ENCODE data around the gene GSTT2. TPM values are rescaled to one million over a fixed set of nuclear protein-coding genes. Genes with fewer than 3 reads are reported as not detected.

GSTT2 gene
- total RNA-seq, 1 donor from 2014 or later = not detected

GRCh38 chr22:24029304-24029703 lies 49.4 kb downstream of the GSTT2 start:
- peaks cover 7% of the 10 kb centered on the region for H3K4me1 Mint-ChIP-seq (ENCODE audit: low read depth, unreplicated experiment)
- Histone ChIP-seq H3K27ac (ENCODE audit: low read depth, low read length) (no peak overlapping the region), H4K20me1 (ENCODE audit: insufficient read depth, low read length) (peaks cover 61% of the 10 kb centered on the region), H3K9me3 (ENCODE audit: insufficient read depth, low read depth, low read length) (no peaks in the 10 kb centered on the region), H3K9ac (ENCODE audit: low read length) (no peak overlapping the region), H3K4me1 (ENCODE audit: insufficient read depth, low read length) (no peaks in the 10 kb centered on the region), H3K4me3 (ENCODE audit: insufficient read depth, low read depth, low read length) (no peak overlapping the region), H3K36me3 (ENCODE audit: insufficient read depth, low read length) (no peaks in the 10 kb centered on the region), H3K79me2 (ENCODE audit: insufficient read depth, low read length) (peaks cover 49% of the 10 kb centered on the region), H2AFZ (ENCODE audit: low read depth, low read length) (no peak overlapping the region), H3K4me2 (ENCODE audit: low read length) (no peak overlapping the region), H3K27me3 (ENCODE audit: insufficient read depth, low read length) (no peaks in the 10 kb centered on the region)
- no peak for FAIRE-seq
- H3K4me3 Mint-ChIP-seq (ENCODE audit: unreplicated experiment) = no peak overlapping the region
- no peaks in the 10 kb centered on the region for H3K9me3 Mint-ChIP-seq (ENCODE audit: unreplicated experiment)
- H3K27ac Mint-ChIP-seq (ENCODE audit: unreplicated experiment) = no peak overlapping the region
- no peak for DNase-seq (ENCODE audit: low read depth)
- H3K36me3 Mint-ChIP-seq (ENCODE audit: low read depth, unreplicated experiment) = peaks cover 2% of the 10 kb centered on the region
- TF ChIP-seq CTCF (IDR thresholded peaks at IDR 0.05; ENCODE audit: insufficient read depth, low read depth, low read length) (no peak), EZH2 (IDR thresholded peaks at IDR 0.05; ENCODE audit: insufficient read depth, low read length) (no peak)
- H3K27me3 Mint-ChIP-seq (ENCODE audit: low read depth, unreplicated experiment) = no peaks in the 10 kb centered on the region

DNA sequence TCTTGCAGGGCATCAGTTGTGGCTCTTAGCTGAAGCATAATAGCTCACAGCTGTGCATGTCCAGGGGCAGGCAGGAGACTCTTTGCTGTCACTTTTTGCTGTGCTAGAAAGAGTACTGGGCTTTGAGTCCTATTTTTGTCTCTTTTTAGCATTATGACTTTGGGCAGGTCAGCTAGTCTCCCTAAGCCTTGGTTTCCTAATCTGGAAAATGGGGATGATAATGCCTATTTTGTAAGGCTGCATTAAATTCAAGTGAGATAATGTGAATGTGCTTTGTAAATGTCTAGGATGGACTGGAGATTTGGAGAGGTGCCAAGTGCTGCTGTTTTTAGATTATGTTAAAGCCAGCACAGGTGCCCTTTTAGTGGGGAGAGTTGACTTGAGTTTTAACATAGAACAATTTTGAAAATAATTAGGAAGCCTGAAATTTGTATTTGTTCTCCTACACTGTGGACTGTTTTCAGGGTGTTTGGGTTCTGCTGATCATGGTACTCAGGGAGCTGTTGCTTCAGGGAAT lies 50.3 kb downstream of the GSTT2 start:
- Histone ChIP-seq H3K4me2 (ENCODE audit: low read length) (no peak overlapping the region), H3K27me3 (ENCODE audit: insufficient read depth, low read length) (no peaks in the 10 kb centered on the region), H3K9ac (ENCODE audit: low read length) (no peak overlapping the region), H3K27ac (ENCODE audit: low read depth, low read length) (no peak overlapping the region), H4K20me1 (ENCODE audit: insufficient read depth, low read length) (peaks cover 67% of the 10 kb centered on the region), H2AFZ (ENCODE audit: low read depth, low read length) (no peak overlapping the region), H3K9me3 (ENCODE audit: insufficient read depth, low read depth, low read length) (no peaks in the 10 kb centered on the region), H3K4me3 (ENCODE audit: insufficient read depth, low read depth, low read length) (no peak overlapping the region), H3K79me2 (ENCODE audit: insufficient read depth, low read length) (peaks cover 48% of the 10 kb centered on the region), H3K36me3 (ENCODE audit: insufficient read depth, low read length) (no peaks in the 10 kb centered on the region), H3K4me1 (ENCODE audit: insufficient read depth, low read length) (no peaks in the 10 kb centered on the region)
- Mint-ChIP-seq H3K27ac (ENCODE audit: unreplicated experiment) (no peak overlapping the region), H3K36me3 (ENCODE audit: low read depth, unreplicated experiment) (peaks cover 2% of the 10 kb centered on the region), H3K9me3 (ENCODE audit: unreplicated experiment) (no peaks in the 10 kb centered on the region), H3K4me1 (ENCODE audit: low read depth, unreplicated experiment) (peaks cover 3% of the 10 kb centered on the region), H3K4me3 (ENCODE audit: unreplicated experiment) (no peak overlapping the region), H3K27me3 (ENCODE audit: low read depth, unreplicated experiment) (no peaks in the 10 kb centered on the region)
- DNase-seq (ENCODE audit: low read depth) = no peak
- FAIRE-seq = no peak
- TF ChIP-seq CTCF (IDR thresholded peaks at IDR 0.05; ENCODE audit: insufficient read depth, low read depth, low read length) = no peak
- no peak for TF ChIP-seq EZH2 (IDR thresholded peaks at IDR 0.05; ENCODE audit: insufficient read depth, low read length)

Other genes with a start within 250 kb of the GSTT2 start
- 8.8 and 10.3 TPM in 2 replicates for gene ZNF70, start 229.0 kb upstream of the GSTT2 start, total RNA-seq
- 0.50 TPM in 1 of 2 replicates, not detected in the other for gene VPREB3, start 225.7 kb upstream of the GSTT2 start, total RNA-seq
- 0.38 and 0.39 TPM in 2 replicates for gene C22orf15, start 217.1 kb upstream of the GSTT2 start, total RNA-seq
- 60.9 and 70.5 TPM in 2 replicates for gene CHCHD10, start 212.2 kb upstream of the GSTT2 start, total RNA-seq
- 12.2 and 23.7 TPM in 2 replicates for gene MMP11, start 207.3 kb upstream of the GSTT2 start, total RNA-seq
- gene SMARCB1, start 193.2 kb upstream of the GSTT2 start, total RNA-seq = 91.3 and 115 TPM in 2 replicates
- gene DERL3, start 141.1 kb upstream of the GSTT2 start, total RNA-seq = 0.70 and 0.82 TPM in 2 replicates
- 19.1 and 19.6 TPM in 2 replicates for gene SLC2A11, start 122.3 kb upstream of the GSTT2 start, total RNA-seq
- 906 and 942 TPM in 2 replicates for gene MIF, start 85.8 kb upstream of the GSTT2 start, total RNA-seq
- gene GSTT2B, start 18.9 kb upstream of the GSTT2 start, total RNA-seq = 4.2 and 4.9 TPM in 2 replicates
- 0.75 and 1.4 TPM in 2 replicates for gene DDTL, start 13.2 kb upstream of the GSTT2 start, total RNA-seq
- gene DDT, start 5.7 kb upstream of the GSTT2 start, total RNA-seq = 78.9 and 83.8 TPM in 2 replicates
- not detected in 2 replicates for gene GSTT4, start 25.3 kb downstream of the GSTT2 start, total RNA-seq
- gene CABIN1, start 31.2 kb downstream of the GSTT2 start, total RNA-seq = 46.3 and 50.2 TPM in 2 replicates
- gene SUSD2, start 201.4 kb downstream of the GSTT2 start, total RNA-seq = 0.72 and 0.77 TPM in 2 replicates

Data from astrocyte (in vitro differentiated cells and primary cell).